SK-N-MC (cell line): ENCODE measurements around the gene AMH.
A peak's percentile ranks its signal among the peaks of the same experiment; 100 is the strongest.
"Not testable (repeated sequence)": the region's sequence is repeated elsewhere in the genome, so short reads cannot be mapped to it uniquely, and the experiment has no call there.

ENCODE experiments used
- DNase-seq: peaks from one replicate; pipeline ENCODE4 v3.0.0-alpha.2; 2011; ENCODE audit warnings: low read depth, low spot score
- H3K27ac ChIP-seq: fragments of 200-600 bp; sonication (generic); 2 replicates; pipeline ENCODE4 v1.5.1; 2016; ENCODE audit warnings: mixed run types
- H3K36me3 ChIP-seq: fragments of 200-600 bp; sonication (generic); 2 replicates; pipeline ENCODE4 v1.6.1; 2017; ENCODE audit warnings: antibody characterized with exemption, low read length, mixed read lengths; ENCODE audit not compliant: insufficient read depth
- H3K4me3 ChIP-seq: fragments of 200-600 bp; sonication (generic); 2 replicates; pipeline ENCODE4 v1.5.1; 2016
- H3K9ac ChIP-seq: fragments of 200-600 bp; sonication (generic); 2 replicates; pipeline ENCODE4 v1.8.0; 2017; ENCODE audit warnings: mixed run types, mixed read lengths; ENCODE audit not compliant: insufficient read length
- H3K9me3 ChIP-seq: fragments of 200-600 bp; sonication (generic); 2 replicates; pipeline ENCODE4 v1.6.1; 2017; ENCODE audit warnings: low read depth, mild to moderate bottlenecking, antibody characterized with exemption, low read length, moderate library complexity, mixed read lengths
- EZH2 ChIP-seq: fragments of 200-600 bp; sonication (generic); IDR thresholded peaks from one replicate; pipeline ENCODE4 v1.6.1; 2017; ENCODE audit warnings: antibody characterized with exemption
- FOXP2 ChIP-seq: optimal IDR thresholded peaks from 2 replicates; pipeline ENCODE3; 2011; ENCODE audit warnings: mild to moderate bottlenecking, moderate library complexity; ENCODE audit not compliant: insufficient read depth; ENCODE audit errors: extremely low read length, control extremely low read depth
- POLR2AphosphoS5 ChIP-seq: IDR thresholded peaks from 2 replicates; pipeline ENCODE4 v1.6.1; 2012; ENCODE audit warnings: mild to moderate bottlenecking, low read depth, low read length, borderline replicate concordance

AMH gene

GRCh38 chr19:2249010-2249866 lies at the start of gene AMH:
TSS of gene AMH (plus strand) at chr19:2249323. CDS start at chr19:2249333, 10 bp downstream.
- no peak within 1 kb of the TSS for H3K27ac ChIP-seq
- H3K4me3 ChIP-seq, result no peak within 1 kb of the TSS
- H3K9ac ChIP-seq, result no peak within 1 kb of the TSS
- TF ChIP-seq POLR2AphosphoS5 (peak; percentile 68), EZH2 (no peak)
- DNase-seq, result no peak
- no peaks in the 10 kb centered on the region for H3K9me3 ChIP-seq
- peaks cover 35% of the 10 kb centered on the region for H3K36me3 ChIP-seq

- Histone ChIP-seq H3K9ac (no peak overlapping the region), H3K9me3 (no peaks in the 10 kb centered on the region), H3K27ac (no peak overlapping the region), H3K36me3 (peaks cover 16% of the 10 kb centered on the region; the same call in 1 of the 2 replicates), H3K4me3 (no peak overlapping the region)
- TF ChIP-seq FOXP2 (no peak), POLR2AphosphoS5 (no peak), EZH2 (no peak)
- DNase-seq, result no peak
These were observed 49.1 kb upstream of the AMH start for GRCh38 chr19:2199861-2200623.

DNA sequence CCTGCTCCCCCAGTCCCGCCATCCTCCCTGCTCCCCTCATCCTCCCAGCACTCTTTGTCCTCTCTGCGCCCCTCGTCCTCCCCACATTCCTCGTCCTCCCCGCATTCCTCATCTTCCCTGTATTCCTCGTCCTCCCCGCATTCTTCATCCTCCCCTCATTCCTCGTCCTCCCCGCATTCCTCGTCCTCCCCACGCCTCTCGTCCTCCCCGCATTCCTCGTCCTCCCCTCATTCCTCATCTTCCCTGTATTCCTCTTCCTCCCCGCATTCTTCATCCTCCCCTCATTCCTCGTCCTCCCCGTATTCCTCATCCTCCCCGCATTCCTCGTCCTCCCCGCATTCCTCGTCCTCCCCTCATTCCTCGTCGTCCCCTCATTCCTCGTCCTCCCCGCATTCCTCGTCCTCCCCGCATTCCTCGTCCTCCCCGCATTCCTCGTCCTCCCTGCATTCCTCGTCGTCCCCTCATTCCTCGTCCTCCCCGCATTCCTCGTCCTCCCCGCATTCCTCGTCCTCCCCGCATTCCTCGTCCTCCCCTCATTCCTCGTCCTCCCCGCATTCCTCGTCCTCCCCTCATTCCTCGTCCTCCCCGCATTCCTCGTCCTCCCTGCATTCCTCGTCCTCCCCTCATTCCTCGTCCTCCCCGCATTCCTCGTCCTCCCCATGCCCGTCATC lies 48.4 kb upstream of the AMH start:
- not testable (repeated sequence) for H3K9ac ChIP-seq, H3K27ac ChIP-seq, H3K9me3 ChIP-seq, H3K4me3 ChIP-seq, DNase-seq
- H3K36me3 ChIP-seq, result peaks cover 12% of the 10 kb centered on the region; the same call in 1 of the 2 replicates

GRCh38 chr19:2201473-2202148 lies 47.5 kb upstream of the AMH start:
- no peaks in the 10 kb centered on the region for H3K9me3 ChIP-seq
- H3K4me3 ChIP-seq, result no peak overlapping the region
- no peak overlapping the region for H3K9ac ChIP-seq
- no peak for DNase-seq
- 0 out of 2 replicates have a peak overlapping the region, but pooled peaks have one; percentile 25 for H3K27ac ChIP-seq
- peaks cover 12% of the 10 kb centered on the region; the same call in 1 of the 2 replicates for H3K36me3 ChIP-seq
- TF ChIP-seq EZH2 (no peak), FOXP2 (no peak), POLR2AphosphoS5 (no peak)

DNA sequence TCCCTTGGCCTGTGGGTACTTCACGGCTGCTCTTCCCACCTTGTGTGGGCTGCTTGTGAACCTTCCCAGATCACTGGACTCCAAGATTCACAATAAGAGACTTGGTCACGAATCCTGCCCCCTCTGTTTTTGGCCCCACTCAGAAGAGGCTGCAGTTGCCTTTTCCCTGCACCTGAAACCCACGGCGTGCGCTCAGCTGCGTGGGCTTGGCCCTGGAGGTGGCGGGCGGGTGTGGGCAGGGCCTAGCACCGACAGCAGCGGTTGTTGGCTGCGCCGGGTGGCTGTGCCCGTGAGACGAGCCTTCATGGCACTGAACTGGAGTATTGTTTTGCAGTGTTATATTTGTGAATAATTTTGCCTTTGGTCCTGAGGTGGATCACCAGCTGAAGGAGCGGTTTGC lies 46.8 kb upstream of the AMH start:
- TF ChIP-seq POLR2AphosphoS5 (no peak), EZH2 (no peak), FOXP2 (no peak)
- DNase-seq, result no peak
- Histone ChIP-seq H3K27ac (no peak overlapping the region), H3K4me3 (no peak overlapping the region), H3K36me3 (peaks cover 17% of the 10 kb centered on the region; the same call in 1 of the 2 replicates), H3K9ac (no peak overlapping the region), H3K9me3 (no peaks in the 10 kb centered on the region)

- H3K9me3 ChIP-seq, result no peaks in the 10 kb centered on the region
- TF ChIP-seq POLR2AphosphoS5 (no peak), FOXP2 (no peak), EZH2 (no peak)
- H3K36me3 ChIP-seq, result peaks cover 38% of the 10 kb centered on the region; the same call in 1 of the 2 replicates
- no peak overlapping the region for H3K27ac ChIP-seq
- no peak for DNase-seq
- H3K4me3 ChIP-seq, result no peak overlapping the region
- H3K9ac ChIP-seq, result no peak overlapping the region
These were observed 42.1 kb upstream of the AMH start for GRCh38 chr19:2207008-2207407.

- no peak overlapping the region for H3K9ac ChIP-seq
- DNase-seq, result no peak
- no peak overlapping the region for H3K4me3 ChIP-seq
- H3K27ac ChIP-seq, result no peak overlapping the region
- TF ChIP-seq EZH2 (no peak), POLR2AphosphoS5 (no peak), FOXP2 (no peak)
- H3K9me3 ChIP-seq, result no peaks in the 10 kb centered on the region
- peaks cover 44% of the 10 kb centered on the region; the same call in 1 of the 2 replicates for H3K36me3 ChIP-seq
These were observed 40.9 kb upstream of the AMH start for GRCh38 chr19:2207991-2208860.
